ENCODE data around the gene LSR.
"Not testable (repeated sequence)": the region's sequence is repeated elsewhere in the genome, so short reads cannot be mapped to it uniquely, and the experiment has no call there.

The LSR gene

DNA sequence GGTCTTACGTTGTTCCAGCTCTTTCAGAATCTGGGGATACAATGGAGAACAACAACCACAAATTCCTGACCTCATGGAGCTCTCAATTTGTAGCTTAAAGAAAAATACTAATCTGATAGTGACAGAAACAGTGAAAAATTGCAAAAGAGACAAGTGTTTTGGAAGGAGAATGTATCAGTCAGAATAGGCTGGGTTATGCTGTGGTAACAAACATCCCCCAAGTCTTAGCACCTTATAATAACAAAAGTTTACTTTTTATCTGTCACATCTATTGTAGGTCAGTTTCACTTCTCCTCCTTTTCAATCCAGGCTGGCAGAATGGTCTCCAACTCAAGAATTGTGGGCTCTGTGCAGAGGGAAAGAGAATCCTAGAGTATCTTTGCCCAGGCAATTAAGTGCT is 29.8 kb upstream of the LSR start:
- no peak for DNase-seq

GRCh38 chr19:35220315-35220921 is 28.4 kb upstream of the LSR start:
- DNase-seq = no peak

DNA sequence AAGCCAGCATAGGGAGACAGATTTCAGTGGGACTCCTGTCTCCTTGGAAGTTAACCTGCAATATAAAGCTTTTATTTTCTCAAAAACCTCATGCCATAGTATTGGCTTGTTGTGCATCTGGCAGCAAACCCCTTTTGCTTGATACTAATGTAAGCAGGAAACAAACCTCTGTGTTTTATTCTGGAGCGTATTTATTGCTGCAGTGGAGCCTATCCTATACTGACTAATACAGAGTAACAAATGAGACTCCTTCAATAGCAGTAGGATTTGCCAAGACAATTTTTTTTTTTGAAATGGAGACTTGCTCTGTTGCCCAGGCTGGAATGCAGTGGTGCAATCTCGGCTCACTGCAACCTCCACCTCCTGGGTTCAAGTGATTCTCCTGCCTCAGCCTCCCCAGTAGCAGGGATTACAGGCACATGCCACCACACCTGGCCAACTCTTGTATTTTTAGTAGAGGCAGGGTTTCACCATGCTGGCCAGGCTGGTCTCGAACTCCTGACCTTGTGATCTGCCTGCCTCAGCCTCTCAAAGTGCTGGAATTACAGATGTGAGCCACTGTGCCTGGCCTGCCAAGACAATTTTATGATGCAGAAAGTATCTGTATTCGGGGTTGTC is 27.7 kb upstream of the LSR start:
- not testable (repeated sequence) for DNase-seq

DNA sequence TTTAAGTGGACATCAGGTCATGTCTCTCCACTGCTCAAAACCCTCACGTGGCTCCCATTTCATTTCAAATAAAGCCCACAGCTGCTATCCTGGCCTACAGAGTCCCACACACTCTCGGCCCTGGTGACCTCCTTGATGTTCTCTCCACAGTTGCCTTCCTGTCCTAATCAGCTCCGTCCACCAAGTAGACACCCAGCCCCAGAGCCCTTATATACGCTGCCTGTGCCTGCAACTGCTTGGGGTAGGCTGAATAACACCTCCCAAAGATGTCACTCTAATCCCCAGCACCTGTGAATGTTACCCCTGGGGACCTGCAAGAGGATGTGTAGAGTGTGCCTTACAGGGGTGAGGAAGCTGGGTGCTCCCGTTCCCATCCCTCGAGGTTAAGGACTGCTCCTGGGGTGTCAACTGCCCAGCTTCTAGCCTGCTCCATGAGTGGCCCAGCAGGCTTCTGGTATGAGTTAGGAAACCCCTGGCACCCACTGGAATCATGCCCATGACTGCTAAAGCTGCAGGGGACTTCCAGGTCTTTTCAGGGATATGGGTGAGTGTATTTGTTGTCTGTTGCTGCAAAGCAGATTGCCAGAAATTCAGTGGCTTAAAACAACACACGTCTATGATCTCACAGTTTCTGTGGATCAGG is 26.3 kb upstream of the LSR start:
- no peak for DNase-seq

- no peak for DNase-seq
These were observed 25.6 kb upstream of the LSR start for GRCh38 chr19:35223084-35223790.

DNA sequence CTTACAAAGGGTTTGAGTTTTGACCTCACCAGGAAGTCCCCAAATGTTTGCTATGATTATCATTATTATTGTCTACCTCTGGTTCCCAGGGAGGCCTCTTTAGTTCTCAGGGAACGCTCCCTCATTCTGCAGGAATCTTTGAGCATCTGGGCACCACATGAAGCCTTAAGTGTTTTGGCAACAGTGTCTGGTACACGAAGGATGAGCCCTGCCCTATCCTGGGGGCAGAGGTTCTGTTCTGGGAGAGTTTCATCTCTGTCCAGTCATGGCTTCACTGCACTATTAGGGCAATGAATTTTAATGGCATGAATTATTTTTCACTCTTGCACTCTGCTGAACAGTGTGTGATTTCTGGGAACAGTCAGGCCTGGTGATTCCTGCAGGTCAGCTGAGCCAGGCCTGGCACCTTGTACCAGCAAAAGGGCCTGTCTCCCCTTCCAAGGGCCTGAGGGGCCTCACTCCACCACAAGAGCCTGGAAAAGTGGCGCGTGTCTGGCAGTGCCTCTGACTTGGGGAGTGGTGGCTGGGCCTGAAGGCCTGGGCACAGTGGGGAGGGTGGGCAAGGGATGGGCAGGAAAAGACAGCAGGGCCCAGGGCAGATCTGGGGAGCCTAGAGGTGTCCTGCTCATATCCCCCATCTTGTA is 24.8 kb upstream of the LSR start:
- DNase-seq = no peak

DNA sequence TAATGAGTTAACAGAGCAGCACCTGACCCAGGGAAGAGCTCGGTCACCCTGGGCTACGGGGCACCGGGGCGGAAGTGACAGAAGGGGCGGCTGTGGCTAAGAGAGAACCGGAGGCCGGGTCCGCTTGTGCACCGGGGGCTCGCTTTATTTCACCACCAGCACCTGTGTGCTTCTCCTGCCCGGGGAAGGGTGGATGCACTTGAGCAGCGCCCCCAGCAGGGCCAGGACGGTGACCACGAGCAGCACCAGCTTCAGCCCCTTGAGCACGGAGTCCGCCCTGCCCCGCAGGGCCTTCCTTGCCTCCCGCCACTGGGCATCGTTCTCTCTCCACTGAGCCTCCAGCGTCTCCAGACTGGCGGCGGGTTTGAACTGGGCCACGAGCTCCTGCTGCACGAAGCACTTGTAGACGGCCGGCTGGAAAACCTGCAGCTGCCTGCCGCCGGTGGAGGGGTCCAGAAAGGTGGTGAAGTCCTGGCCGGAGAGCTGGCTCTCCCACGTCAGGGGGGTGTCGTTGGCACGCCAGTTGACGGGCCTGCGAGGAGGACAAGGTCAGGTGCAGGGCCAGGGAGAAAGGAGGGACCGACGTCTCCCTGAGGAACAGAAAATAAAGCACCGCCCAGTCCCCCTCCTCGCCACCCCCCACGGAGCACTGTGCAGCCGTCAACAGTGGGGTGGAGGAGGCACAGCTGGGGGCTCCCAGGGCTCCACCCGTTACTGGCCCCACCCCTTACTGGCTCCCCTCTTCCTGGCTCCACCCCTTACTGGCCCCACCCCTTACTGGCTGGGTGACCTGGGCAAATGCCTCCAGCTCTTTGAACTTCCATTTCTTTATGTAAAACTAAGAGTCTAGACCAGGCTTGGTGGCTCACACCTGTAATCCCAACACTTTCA is 23.9 kb upstream of the LSR start:
- no peak for DNase-seq

DNA sequence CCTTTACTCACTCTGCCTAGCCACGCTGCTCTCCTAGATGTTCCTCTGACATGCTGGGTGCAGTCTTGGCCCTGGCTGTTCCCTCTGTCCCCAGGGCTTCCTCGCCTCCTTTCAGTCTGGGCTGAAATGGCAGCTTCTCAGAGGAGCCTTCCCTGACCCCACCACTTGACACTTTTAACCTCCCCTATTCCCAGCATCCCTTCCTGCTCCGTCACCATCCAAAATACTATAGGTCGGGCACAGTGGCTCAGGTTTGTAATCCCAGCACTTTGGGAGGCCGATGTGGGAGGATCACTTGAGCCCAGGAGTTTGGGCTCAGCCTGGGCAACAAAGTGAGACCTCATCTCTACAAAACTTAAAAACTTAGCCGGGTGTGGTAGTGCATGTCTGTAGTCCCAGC is 22.9 kb upstream of the LSR start:
- DNase-seq = no peak

GRCh38 chr19:35226748-35227147 is 22.1 kb upstream of the LSR start:
- no peak for DNase-seq

GRCh38 chr19:35228177-35228930 is 20.4 kb upstream of the LSR start, which contains the start of gene FAM187B:
FAM187B (minus strand) TSS chr19:35228739; CDS start chr19:35228680, 59 bp downstream.
- no peak for DNase-seq

- no peak for DNase-seq
These were observed 19.2 kb upstream of the LSR start for GRCh38 chr19:35229601-35230000.

- DNase-seq = no peak
These were observed 16.7 kb upstream of the LSR start for GRCh38 chr19:35231956-35232645.

- no peak for DNase-seq
These were observed 15.9 kb upstream of the LSR start for GRCh38 chr19:35232912-35233311.

GRCh38 chr19:35236638-35237400 is 12.0 kb upstream of the LSR start:
- no peak for DNase-seq

- not testable (repeated sequence) for DNase-seq
These were observed 9.2 kb upstream of the LSR start for GRCh38 chr19:35239597-35239996.

- no peak for DNase-seq
These were observed 8.5 kb upstream of the LSR start for GRCh38 chr19:35240327-35240726.

GRCh38 chr19:35241417-35241816 is 7.4 kb upstream of the LSR start:
- DNase-seq = no peak

- DNase-seq = no peak
These were observed 2.2 kb upstream of the LSR start for GRCh38 chr19:35246466-35247092.
